HUES48 (cell line): ENCODE data around the gene URB2.
"Not testable (repeated sequence)": the region's sequence is repeated elsewhere in the genome, so short reads cannot be mapped to it uniquely, and the experiment has no call there.

Experiments used
- H3K27ac ChIP-seq: one replicate; pipeline ENCODE4 v1.7.0; 2013; ENCODE audit warnings: low read depth, low read length, inconsistent platforms
- H3K27me3 ChIP-seq: 2 replicates; pipeline ENCODE4 v1.6.1; 2013; ENCODE audit warnings: mild to moderate bottlenecking, low read length; ENCODE audit not compliant: control insufficient read depth, insufficient read depth
- H3K36me3 ChIP-seq: 2 replicates; pipeline ENCODE4 v1.6.1; 2013; ENCODE audit warnings: low read length; ENCODE audit not compliant: control insufficient read depth, insufficient read depth
- H3K4me1 ChIP-seq: 2 replicates; pipeline ENCODE4 v1.6.1; 2013; ENCODE audit warnings: mild to moderate bottlenecking, low read length; ENCODE audit not compliant: control insufficient read depth, insufficient read depth
- H3K4me3 ChIP-seq: 2 replicates; pipeline ENCODE4 v1.5.1; 2013; ENCODE audit warnings: mild to moderate bottlenecking, low read depth, low read length
- H3K9ac ChIP-seq: 2 replicates; pipeline ENCODE4 v1.6.1; 2013; ENCODE audit warnings: mild to moderate bottlenecking, low read depth, low read length, moderate library complexity
- H3K9me3 ChIP-seq: 2 replicates; pipeline ENCODE4 v1.6.1; 2013; ENCODE audit warnings: low read length; ENCODE audit not compliant: control insufficient read depth, insufficient read depth

Gene URB2

DNA sequence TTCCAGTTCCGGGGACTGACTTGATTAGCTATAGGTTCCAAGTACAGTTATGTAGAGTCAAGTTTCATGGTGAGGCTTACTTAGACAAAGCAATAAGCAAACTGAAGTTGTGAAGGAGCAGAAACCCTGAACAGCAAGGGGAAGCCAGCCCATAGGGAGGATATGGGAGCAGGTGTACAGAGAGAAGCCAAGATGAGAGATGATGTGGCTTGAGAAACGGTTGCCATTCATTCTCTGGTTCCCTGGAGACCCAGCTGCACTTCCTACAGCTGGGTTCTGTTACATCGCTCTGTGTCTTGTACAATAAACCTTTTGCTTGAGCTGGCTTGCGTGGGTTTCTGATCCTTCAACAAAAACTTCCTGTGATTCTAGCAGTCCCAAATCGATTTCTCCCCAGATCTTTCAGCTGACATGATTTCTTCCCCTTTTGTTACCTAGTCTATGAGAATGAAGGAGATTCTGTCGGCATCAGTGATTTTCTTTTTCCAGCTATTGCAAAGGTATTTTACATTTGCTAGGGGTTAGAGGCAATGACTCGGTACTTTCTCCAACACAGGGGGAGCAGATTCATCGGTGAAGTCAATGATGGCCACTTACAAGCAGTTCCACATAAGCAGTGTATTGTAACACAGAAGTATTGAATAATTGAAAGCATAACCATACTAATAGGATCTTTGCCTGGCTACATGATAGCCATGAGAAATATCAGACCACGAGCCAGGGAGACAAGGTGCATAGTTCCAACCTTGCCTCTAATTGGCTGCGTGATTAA lies 67.3 kb downstream of the URB2 start:
- H3K9ac ChIP-seq, result no peak overlapping the region
- H3K4me3 ChIP-seq, result no peak overlapping the region
- H3K27me3 ChIP-seq, result no peaks in the 10 kb centered on the region
- peaks cover 44% of the 10 kb centered on the region for H3K4me1 ChIP-seq
- no peaks in the 10 kb centered on the region for H3K9me3 ChIP-seq
- no peaks in the 10 kb centered on the region for H3K36me3 ChIP-seq
- peak overlapping the region; percentile 54 for H3K27ac ChIP-seq

DNA sequence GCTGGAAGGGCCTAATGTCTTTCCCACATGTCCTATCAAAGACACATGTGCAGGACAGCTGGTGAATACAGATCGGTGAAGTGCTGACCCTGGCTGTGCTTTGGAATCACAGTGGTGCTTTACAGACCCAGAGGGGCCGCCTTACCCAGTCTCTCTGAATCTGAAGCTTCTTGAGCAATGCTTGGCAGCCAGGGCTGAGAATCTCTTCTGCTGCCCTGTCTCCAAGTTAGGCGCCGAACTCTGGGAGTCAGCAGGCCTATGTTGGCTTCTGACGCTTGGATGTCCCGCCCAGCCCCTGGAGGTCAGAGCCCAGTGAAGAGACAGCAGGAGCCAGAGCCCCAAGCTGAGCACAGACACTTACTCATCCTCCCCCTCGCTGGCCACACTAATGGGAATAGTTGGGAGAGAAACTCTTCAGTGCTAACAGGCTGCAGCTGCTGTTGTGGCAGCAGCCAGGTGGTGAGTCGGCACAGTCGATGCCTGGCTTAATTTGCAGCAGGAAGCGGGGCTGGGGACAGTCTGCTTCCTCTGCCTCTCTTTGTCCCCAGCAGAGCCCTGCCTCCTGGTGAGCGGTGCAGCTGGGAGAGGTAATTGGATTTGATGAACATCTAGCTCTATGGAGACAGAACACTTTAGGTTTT lies 68.1 kb downstream of the URB2 start:
- Histone ChIP-seq H3K36me3 (no peaks in the 10 kb centered on the region), H3K27me3 (no peaks in the 10 kb centered on the region), H3K9ac (no peak overlapping the region), H3K4me3 (no peak overlapping the region), H3K9me3 (no peaks in the 10 kb centered on the region), H3K4me1 (peaks cover 44% of the 10 kb centered on the region), H3K27ac (peak overlapping the region; percentile 54)

DNA sequence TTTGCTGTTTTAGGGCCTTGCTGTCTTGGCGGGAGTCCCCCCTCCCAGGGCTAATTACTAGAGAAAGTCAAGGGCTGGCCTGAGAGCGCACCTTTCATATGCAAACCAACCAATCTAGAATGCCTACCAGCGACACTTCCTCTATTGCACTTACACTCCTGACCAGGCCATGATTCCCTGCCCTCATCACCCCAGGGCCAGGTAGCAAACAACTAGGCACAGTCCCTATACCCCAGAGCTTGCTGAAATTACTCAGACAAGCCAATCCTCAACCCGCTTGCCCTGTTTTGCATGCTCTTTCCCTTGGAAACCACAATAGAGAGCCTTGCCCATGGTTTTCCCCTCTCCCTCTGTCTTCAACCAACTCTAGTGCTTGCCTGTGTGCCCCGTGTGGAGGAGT lies 70.3 kb downstream of the URB2 start:
- H3K4me3 ChIP-seq, result no peak overlapping the region
- peak overlapping the region; percentile 84 for H3K27ac ChIP-seq
- no peaks in the 10 kb centered on the region for H3K36me3 ChIP-seq
- H3K9me3 ChIP-seq, result no peaks in the 10 kb centered on the region
- no peaks in the 10 kb centered on the region for H3K27me3 ChIP-seq
- H3K9ac ChIP-seq, result no peak overlapping the region
- H3K4me1 ChIP-seq, result peaks cover 44% of the 10 kb centered on the region

DNA sequence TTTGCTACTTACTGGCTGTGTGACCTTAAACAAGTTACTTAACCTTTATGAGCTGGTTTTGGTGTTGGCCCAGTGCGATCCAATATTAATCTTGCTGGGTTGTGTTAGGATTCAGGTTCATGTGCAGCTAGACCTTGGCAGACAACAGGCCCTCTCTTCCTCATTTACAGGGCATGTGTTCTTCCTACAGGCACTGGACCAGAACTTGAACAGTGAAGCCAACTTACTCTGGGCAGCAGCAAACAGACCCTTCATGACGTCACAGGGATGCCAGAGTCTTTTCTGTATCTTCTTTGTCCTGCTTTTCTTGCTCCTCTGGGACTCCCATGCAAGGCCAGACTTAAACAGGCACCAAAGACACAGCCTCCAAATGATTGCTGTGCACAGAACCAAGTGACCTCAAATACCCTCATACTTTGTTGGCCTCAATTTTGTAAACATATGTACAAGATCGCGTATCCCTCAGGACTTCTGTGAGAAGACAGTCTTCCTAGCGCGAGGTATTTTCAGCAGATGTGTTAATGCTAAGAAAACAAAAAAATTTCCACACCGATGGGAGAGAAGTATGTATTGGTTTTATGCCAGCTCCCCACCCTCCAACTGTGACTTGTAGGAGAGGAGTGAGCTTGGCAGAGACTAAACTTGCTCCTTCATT lies 73.7 kb downstream of the URB2 start:
- H3K9ac ChIP-seq, result no peak overlapping the region
- no peaks in the 10 kb centered on the region for H3K9me3 ChIP-seq
- peaks cover 28% of the 10 kb centered on the region for H3K4me1 ChIP-seq
- no peak overlapping the region for H3K27ac ChIP-seq
- H3K36me3 ChIP-seq, result no peaks in the 10 kb centered on the region
- no peak overlapping the region for H3K4me3 ChIP-seq
- no peaks in the 10 kb centered on the region for H3K27me3 ChIP-seq

DNA sequence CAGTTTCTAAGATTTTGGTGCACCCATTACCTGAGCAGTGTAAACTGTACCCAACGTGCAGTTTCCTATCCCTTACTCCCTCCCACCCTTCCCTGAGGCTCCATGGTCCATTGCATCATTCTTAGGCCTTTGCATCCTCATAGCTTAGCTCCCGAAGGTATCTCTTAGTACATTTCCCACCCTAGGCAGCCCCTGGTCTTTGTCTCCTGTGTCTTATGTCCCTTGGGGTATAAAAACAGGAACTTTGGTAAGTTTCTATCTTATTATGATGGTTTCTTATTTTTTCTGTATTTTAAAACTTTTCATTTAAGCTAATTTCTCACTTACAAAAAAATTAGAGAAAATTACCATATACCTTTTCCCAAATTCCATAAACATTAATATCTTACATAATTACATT lies 78.1 kb downstream of the URB2 start:
- H3K36me3 ChIP-seq, result no peaks in the 10 kb centered on the region
- H3K27me3 ChIP-seq, result no peaks in the 10 kb centered on the region
- no peak overlapping the region for H3K9ac ChIP-seq
- H3K27ac ChIP-seq, result no peak overlapping the region
- no peaks in the 10 kb centered on the region for H3K4me1 ChIP-seq
- H3K4me3 ChIP-seq, result no peak overlapping the region
- H3K9me3 ChIP-seq, result peaks cover 17% of the 10 kb centered on the region

DNA sequence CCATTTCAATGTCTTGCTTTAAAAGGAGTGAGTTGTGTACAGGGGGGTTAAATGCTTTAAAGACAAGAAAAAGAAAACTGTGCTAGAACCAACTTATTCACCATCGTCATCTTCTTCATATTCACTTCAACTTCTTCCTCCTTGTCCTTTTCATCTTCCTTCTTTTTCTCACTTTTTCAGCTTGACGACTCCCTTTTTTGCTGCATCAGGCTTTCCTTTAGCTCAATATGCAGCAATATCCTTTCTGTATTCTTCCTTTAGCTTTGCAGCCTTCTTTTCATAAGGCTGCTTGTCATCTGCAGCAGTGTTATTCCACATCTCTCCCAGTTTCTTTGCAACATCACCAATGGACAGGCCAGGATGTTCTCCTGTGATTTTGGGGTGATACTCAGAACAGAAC lies 79.1 kb downstream of the URB2 start:
- H3K27ac ChIP-seq, H3K9ac ChIP-seq, H3K36me3 ChIP-seq, H3K4me3 ChIP-seq, H3K4me1 ChIP-seq, H3K27me3 ChIP-seq: not testable (repeated sequence)
- H3K9me3 ChIP-seq, result peaks cover 17% of the 10 kb centered on the region

DNA sequence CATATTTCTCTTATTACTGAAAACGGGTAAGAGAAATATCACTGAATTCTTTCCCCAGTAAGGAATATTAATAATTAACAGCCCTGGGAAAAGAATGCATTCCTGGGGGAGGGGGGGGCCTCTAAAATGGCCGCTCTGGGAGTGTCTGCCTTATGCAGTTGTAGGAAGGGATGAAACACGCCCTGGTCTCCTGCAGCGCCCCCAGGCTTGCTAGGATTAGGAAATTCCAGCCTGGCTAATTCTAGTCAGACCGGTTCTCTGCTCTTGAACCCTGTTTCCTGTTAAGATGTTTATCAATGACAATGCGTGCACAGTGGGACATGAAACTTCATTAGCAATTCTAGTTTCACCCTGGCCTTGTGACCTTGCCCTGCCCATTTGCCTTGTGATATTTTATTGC lies 81.1 kb downstream of the URB2 start:
- H3K27ac ChIP-seq, H3K4me3 ChIP-seq, H3K9ac ChIP-seq, H3K27me3 ChIP-seq, H3K36me3 ChIP-seq: not testable (repeated sequence)
- peaks cover 17% of the 10 kb centered on the region for H3K9me3 ChIP-seq
- H3K4me1 ChIP-seq, result peaks cover 22% of the 10 kb centered on the region

DNA sequence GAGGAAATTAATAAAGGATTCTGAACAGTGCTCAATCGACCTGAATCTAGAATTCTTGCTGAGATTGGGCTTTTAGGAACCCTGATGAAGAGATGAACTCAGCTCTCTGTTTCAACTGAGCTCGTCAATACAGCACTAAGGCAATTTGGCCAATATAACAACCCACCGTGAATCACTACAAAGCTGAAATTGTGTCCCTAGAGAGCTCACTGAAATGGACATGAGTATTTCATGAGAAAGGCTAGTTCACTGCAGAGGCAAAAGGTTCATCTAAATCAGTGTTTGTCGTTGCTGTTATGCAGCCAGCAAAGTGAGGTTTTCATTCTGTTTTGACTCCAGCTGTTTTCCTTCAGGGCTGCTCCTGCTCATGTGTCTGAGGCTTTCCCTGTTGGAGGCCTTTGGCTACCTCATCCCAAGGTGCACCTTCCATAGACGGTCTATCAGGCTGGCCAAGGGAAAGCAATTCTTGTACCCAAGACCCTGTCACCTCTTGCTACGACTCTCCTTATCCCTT lies 83.5 kb downstream of the URB2 start:
- no peaks in the 10 kb centered on the region for H3K36me3 ChIP-seq
- H3K27ac ChIP-seq, result no peak overlapping the region
- peaks cover 17% of the 10 kb centered on the region for H3K9me3 ChIP-seq
- H3K27me3 ChIP-seq, result no peaks in the 10 kb centered on the region
- no peak overlapping the region for H3K4me3 ChIP-seq
- H3K4me1 ChIP-seq, result peaks cover 22% of the 10 kb centered on the region
- no peak overlapping the region for H3K9ac ChIP-seq
